HG03521 (cell line): ENCODE measurements around the gene GOPC.

Experiments
- ATAC-seq: cut with Tn5 transposase; IDR thresholded peaks from one replicate; pipeline ENCODE4 v1.9.1; 2021; ENCODE audit warnings: mild to moderate bottlenecking, moderate library complexity; ENCODE audit not compliant: unreplicated experiment

The GOPC gene

DNA sequence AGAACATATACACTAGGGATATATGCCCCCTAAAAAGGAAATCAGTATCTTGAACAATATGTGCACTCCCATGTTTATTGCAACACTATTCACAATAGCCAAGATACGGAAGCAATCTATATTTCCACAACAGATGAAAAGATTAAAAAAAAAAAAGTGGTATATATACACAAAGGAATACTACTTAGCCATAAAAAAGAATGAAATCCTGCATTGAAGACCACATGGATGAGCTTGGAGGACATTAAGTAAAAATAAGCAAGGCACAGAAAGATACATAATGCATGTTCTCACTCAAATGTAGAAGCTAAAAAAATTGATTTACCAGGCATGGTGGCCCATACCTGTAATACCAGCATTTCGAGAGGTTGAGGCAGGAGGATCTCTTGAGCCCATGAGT, 4.6 kb downstream of the GOPC start:
- ATAC-seq: no peak

DNA sequence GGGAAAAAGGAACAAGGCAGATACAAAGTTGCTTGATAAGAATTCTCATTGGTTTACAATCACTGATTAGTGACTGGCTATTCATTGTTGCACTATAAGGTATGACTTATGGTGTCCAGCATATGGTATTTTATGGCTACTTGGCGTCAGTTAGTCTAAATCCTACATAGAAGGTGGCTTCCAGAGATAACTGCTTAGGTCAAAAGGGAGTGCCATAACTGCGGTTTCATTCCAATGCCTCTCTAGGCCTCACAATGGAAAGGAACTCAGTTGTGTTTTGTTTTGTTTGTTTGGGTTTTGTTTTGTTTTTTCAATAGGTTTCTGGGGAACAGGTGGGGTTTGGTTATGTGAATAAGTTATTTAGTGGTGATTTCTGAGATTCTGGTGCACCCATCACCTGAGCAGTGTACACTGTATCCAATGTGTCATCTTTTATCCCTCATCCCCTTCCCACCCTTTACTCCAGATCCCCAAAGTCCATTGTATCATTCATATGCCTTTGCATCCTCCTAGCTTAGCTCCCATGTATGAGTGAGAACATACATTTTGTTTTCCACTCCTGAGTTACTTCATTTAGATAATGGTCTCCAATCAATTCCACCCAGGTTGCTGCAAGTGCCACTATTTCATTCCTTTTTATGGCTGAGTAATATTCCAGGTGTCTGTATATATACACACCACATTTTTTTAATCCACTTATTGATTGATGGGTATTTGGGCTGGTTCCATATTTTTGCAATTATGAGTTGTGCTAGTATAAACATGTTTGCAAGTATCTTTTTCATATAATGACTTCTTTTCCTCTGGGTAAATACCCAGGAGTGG, 7.0 kb downstream of the GOPC start:
- ATAC-seq: no peak

DNA sequence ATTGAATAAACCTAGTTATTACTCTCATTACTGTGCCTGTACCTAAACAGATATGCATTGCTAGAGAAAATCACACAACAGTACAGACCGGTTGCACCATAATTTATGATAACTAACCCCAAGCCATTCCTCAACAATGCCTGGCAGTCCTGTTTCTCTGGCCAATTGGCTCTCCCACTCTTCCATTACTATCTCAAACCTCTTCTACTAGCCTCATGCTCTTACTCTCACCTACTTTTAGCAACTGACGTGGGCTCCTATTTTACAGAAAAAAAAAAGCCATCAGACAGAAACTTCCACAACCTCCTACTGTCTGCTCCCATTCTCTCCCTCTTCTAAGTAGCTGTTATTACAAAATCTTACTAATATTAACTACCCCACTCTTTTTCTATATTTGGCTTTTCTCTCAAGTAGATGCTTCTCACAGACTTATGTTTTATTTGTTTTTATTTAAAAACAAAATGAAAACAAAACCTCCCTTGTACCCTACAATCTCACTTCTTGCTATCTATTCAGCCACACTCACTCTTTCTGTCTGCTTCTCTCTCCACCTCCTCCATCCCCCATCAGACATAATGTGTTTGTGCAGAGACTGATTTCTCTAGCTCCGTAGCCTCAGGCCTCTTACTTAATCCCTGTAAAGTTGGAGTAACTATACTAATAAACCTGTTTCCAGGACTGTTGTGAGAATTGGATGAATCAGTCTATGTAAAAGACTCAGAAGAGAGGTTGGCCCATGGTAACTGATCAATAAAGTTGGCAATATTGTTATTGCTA, 9.1 kb downstream of the GOPC start:
- no peak for ATAC-seq

DNA sequence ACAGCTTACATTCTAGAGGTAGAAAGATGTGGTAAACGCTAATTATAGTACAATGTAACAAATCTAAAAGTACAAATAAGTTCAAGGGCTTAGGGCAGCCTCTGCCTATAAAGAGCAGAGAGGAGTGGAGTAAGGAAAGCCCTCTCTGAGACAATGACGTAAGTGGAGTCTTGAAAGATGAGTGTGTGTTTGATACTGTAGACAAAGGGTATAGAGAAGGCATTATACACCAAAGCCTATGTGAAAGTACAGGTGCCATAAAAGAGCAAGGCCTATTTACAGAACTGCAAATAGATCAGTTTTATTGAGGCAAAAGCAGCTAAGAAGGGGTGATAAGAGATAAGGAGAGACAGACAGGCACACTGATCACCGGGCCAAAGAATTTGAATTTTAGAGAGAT, 10.9 kb downstream of the GOPC start:
- no peak for ATAC-seq

DNA sequence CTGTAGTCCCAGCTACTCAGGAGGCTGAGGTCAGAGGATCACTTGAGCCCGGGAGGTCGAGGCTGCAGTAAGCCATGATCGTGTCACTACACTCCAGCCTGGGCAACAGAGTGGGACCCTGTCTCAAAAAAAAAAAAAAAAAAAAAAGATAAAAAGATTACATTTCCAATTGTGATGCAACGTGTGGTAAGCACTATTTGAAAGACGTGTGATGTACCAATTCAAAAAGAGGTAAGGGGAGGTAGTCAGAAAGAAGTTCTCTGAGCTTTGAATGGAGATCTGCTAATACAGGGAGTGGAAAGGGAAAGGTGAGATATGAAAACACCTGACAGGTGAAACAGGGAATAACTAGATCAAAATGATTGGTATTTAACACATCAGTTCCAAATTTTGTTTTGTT, 11.9 kb downstream of the GOPC start:
- ATAC-seq: no peak

DNA sequence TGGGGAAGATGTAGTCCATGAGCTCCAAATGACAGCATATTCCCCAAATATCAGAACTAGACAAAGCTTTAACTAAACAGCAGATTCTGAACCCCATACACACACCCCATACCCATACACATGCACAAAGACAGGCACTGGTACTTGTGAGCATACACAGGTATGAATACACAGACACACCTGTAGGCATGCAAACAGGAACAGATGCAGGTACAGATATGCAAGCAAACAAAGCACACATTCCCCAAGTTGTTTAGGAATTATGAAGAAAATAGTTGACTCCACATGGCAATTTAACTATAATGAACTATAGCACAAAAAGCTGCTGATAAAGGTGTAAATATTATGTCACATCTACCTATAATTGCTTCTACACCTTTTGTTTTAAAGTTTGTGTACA, 16.7 kb downstream of the GOPC start:
- no peak for ATAC-seq

DNA sequence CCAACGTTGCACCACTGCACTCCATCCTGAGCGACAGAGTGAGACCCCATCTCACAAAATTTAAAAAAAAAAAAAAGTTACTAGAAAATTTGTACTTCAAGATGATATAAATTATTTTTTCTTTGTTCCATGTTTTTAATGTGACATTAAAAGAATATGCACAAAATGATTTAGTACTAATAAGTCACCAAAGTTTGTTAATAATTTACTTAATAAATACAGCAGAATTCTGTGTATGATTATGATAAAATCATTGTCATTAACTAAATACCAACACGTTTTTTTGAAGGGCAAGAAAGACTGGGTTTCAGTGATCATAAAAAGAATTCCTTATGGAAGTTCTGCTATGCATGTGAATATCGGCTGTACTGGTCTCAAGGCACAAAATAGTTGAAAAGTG, 28.1 kb downstream of the GOPC start:
- ATAC-seq: no peak

DNA sequence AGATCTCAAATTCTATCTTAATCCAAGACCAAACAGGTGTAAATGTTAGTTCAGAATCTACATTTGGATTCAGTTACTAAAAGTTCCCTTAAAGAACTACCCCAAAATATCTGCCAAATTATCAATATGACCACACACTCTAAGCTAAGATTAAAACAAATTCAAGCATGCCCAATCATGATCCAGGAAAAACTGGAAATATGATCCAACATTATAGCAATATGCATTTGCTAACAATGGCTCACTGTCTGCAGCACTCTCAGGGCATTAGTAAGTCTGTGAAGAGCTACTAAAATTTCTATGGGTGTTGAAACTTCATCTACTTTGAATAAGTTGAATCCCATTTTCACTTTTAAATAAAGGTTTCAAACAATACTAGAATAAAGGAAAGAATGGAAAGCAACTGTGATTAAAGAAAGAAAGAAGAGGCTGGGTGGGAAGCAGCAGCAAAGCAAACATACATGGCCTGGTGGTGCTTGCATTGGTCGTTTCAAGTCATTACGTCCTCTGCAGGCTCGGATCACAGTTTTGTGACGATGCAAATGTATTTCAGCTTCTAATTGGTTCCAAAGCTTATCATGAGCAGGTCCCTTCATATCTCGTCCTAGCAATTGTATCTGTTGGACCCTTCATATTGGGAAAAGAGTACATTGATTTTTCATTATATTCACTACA, 29.2 kb downstream of the GOPC start:
- no peak for ATAC-seq

DNA sequence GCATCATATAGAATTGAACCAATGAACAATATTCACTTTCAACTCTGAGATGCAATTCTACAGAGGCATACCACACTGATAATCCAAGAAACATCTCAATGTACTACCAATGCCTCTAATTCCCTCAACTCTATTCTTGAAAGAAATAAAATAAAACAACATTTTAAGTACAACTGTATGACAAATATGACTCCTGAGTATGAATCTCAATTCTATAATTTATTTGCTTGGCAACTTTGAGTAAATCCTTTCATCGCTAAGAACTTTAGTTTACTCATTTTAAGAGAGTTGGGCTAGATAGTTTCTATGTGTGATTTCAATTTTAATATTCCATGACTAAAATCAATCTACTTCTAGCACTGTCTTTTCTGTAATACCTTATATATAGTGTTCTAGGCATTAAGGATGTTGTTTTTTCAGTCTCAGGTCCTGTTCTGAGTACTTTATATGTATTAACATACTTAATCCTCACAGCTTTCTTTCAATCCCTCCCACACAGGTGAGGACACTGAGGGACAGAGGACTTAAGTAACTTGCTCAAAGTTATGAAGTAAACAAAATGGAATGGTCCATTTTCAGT, 33.4 kb downstream of the GOPC start:
- no peak for ATAC-seq

DNA sequence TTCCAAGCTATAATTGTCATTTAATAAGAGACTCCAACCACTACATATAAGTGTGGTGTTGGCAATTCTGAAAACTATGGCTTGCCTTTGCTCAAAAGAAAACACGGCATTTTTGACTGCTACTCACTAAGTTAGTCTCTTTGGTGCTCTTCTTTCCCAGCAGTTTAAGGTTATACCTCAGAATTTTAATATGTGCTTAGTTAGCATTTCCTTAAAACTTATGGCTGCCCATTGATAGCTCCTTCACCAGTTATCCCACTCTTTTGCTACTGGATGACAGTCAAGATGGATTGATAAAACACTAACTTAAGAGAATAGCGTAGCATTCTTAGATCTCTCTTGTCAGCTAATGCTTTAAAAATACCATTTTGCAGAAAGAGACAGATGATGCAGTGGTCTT, 34.1 kb downstream of the GOPC start:
- no peak for ATAC-seq

DNA sequence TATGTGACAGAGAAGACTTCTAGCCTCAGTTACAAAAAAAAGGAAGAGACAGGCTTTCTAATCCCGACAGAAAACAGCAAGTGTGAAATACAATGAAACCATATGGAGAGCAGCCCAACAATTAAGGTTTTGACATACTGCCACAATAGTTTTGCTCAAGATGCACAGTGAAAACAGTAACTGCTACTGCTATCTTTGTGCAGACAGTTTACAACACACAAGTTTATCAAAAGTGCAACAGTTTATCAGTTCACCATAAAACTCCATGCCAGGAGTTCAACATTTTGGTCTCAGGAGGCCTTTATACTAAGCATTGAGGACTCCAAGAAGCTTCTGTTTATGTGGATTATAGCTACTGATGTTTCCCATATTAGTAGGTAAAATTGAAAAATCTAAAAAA, 37.6 kb downstream of the GOPC start:
- no peak for ATAC-seq

DNA sequence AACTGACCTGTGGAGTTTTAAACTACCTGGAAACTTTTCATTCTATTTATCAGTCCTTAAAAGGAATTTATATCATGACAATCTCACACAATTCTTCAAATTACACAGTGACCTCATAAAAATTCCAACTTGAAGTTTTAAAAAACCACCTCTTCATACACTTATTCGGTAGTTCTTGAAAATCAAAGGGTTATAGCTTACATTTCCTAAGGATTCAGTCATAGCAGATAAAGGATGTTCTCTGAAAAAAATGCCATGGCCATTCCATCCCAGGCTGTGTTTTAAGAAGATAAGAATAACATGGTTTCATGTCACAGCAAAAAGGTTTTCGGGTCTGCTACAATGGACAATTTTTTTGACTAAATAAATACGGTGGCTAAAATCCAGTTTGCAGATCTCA, 41.2 kb downstream of the GOPC start:
- ATAC-seq: no peak

DNA sequence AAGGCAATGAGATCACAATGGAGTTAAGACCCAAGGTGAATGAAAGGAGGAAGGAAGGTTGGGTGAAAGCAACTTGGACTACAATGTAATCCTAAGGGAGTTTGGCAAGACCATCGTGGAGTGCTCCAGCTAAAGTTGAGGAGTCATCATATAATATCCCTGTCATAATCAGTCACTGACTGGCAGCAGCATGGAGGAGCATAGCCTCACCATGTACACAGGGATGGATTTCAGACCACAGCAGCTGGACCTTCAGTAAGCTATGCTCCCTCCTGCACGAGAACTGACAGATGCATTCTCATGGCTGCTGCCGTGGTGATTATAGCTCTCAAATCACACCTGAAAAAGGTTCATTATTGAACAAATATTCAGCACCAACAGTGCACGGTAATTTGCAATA, 43.0 kb downstream of the GOPC start:
- ATAC-seq: no peak

DNA sequence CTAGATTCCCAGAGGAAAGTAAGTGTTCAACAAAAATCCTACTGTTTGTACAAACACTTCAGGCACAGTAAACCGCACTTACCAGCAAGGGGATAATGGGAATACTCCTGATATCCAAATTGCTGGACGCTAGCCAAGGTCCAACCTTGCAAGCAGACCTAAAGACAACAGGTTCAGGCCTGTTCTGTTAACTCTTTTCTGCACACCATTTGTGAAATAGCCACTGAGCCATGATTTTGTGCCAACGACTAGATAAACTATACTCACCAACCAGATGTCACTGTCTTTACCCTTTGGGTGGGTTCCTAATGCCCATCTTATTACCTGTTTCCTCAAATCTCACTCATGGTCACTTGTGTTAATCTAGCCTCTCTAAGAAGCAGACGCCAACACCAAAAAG, 43.5 kb downstream of the GOPC start:
- no peak for ATAC-seq

DNA sequence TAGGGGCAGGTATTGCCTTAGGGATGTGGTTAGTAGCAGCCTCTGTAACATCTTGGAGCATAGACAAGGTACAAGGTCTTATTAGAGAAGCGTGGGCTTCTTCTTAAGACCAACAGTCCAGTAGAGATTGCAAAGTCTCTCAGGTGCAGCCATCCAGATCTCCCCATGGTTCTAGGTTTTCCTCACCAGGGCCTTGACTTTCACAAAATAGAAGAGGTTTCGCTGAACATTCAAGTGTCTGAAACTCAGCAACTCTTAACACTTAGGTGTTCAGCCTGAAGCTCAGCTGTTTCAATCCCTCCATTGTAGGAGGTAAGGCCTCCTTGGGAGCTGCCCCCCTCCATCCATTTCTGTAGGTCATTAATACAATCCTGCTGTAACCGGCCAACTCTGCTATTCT, 44.4 kb downstream of the GOPC start:
- ATAC-seq: no peak

DNA sequence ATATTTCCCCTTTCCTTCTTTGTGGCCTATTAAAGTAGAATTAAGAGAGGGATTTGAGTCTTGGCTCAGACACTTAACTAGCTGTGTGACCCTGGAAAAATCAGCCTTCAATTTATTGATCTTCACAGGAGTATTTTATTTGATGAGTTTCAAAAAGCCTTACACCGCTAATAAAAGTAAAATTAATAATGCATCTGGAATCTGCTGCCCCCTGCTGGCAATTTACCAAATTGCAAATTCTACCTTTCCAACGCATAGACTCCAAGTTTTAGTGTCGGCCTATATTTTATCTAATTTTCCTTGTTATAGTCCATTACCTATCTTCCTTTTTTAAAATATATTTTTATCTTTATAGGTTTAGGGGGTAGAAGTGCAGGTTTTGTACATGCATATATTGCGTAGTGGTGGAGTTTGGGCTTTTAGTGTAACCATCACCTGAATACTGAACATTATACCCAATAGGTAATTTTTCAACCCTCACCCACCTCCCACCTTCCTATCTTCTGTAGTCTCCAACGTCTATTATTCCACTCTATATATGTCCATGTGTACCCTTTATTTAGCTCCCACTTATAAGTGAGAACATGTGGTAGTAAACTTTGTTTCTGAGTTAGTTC, 46.3 kb downstream of the GOPC start:
- no peak for ATAC-seq

DNA sequence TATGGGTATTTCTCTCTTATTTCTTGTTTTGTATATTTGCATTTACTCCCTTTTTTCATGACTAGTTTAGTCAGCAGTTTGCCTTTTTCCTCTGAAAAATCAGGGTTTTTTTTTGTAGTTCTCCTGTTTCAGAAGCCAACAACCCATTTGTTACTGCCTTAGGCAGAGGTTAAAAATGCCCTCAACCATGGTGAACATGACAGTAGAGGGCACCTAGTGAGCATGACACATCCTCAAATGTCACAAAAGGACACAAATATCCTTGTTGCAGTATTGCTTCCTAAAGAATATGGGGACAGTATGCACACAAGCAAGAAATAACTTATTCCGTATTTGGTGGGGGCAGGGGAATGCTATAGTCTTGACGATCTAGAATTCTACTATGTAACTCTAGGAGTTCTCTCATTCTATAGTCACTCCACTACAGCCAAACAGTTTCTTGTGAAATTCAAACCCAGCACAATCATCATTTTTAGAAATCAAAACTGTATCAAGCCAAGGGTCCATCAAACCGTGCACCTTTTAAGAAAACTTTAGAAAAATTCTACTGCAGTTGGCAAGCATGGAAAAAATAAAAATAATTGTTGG, 47.0 kb downstream of the GOPC start:
- ATAC-seq: no peak

DNA sequence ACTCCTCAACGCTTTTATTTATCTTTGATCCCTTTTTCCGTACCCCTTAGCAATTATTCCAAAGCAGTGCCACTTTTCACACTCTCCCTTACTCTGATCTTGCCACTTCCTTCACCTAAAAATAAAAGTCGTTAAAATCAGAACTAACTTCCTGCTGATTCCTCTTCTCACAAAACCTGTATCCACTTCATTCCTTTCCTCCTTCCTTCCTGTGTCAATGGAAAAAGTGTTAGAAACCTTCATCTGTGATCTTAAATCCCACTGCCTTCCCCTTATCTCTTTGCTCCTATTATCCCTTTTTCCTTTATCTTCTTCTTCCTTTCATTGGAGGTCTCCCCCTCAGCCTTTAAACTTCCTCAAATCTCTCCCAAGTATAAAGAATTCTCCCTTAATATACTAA, 49.2 kb downstream of the GOPC start:
- ATAC-seq: no peak

DNA sequence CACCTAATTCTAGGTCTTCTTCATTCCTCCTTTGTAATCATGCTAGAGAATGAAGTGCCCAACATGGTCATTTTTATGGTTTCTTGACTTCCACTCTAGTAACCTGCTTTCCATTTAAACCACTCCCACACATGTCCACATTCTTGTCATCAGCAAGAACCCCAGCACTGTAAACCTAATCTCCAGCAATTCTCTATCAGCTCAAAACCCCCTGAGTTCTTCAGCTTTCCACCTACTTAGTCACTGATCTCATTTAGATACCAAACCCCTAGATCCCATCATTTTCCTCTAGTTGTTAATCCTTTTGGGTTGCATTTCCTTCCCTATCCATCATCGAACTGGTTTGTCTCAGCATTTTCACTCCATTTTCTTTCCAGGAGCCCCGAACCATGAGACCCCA, 49.7 kb downstream of the GOPC start:
- ATAC-seq: no peak

DNA sequence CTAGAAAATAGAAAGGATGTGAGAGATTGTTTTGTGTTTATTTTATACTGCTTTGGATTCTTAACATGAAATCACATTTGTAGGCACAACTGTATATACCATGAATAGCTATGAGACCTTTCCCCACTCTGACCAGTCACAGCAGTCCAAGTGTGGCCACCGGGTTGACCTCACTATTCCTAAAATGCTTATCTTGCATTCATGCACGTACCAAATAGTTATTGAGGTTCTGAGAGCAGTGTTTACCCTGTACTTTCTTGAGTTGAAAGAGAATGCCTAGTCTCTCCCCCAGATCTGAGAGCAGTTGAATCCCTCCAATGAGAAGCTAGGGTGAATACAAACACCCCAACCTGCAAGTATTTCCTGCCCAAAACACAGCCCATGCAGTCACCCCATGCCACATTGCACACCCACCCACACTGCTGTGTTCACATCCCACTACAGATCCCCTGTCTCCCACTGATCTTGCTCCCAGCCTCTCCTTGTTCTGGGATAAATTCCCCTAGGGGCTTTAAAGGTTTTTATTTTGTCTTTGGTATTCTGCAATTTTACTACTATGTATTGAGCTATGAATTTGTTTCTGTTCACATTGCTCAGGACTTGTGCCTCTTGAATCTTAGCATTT, 51.6 kb downstream of the GOPC start:
- no peak for ATAC-seq
